Upper lobe of left lung (tissue), 4 donors: ENCODE results near the gene EXOC6B.

Source experiments
- CTCF ChIP-seq, 6 experiments: fragments of 450-650 bp in 4 of 6; fragments of 200-600 bp in 2 of 6; sonication (generic) in 2 of 6; IDR thresholded peaks; one replicate each; pipeline ENCODE4 v1.5.1; 2016 to 2019; ENCODE audit warnings: antibody characterized with exemption in 6 of 6
- EP300 ChIP-seq, 4 donors: sonication (generic); formaldehyde crosslinking; IDR thresholded peaks; one replicate each; pipeline ENCODE4 v1.5.1; 2017; ENCODE audit warnings: antibody characterized with exemption in 4 of 4, control low read depth in 2 of 4

DNA sequence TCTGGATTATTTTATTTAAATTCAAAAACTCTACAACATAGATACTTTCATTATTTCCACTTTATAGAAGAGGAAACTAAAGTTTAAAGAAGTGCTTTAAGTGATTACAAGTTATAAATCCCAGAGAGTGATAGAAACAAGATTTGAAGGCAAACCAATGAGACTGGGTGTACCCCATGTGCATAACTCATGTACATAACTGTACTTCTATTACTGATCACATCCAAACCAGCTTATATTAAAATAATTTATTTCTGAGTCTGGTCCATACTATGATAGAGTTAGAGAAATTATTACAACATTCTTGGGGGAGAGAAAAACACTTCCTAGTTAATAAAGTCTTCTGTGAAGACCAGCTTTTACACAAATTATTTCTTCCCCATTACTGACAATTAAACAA lies 221.4 kb downstream of the EXOC6B start:
- no peak for TF ChIP-seq EP300 (IDR thresholded peaks at IDR 0.05)
- no peak for TF ChIP-seq CTCF (IDR thresholded peaks at IDR 0.05)
